ENCODE results near the gene SEMA7A.

GRCh38 chr15:74389241-74390048 is 44.3 kb downstream of the SEMA7A start:
- TF ChIP-seq CTCF (IDR thresholded peaks at IDR 0.05) (no peak), POLR2A (IDR thresholded peaks at IDR 0.05) (no peak)
